ENCODE data around the gene ST8SIA4.
A peak's percentile ranks its signal among the peaks of the same experiment; 100 is the strongest.

ST8SIA4 gene

DNA sequence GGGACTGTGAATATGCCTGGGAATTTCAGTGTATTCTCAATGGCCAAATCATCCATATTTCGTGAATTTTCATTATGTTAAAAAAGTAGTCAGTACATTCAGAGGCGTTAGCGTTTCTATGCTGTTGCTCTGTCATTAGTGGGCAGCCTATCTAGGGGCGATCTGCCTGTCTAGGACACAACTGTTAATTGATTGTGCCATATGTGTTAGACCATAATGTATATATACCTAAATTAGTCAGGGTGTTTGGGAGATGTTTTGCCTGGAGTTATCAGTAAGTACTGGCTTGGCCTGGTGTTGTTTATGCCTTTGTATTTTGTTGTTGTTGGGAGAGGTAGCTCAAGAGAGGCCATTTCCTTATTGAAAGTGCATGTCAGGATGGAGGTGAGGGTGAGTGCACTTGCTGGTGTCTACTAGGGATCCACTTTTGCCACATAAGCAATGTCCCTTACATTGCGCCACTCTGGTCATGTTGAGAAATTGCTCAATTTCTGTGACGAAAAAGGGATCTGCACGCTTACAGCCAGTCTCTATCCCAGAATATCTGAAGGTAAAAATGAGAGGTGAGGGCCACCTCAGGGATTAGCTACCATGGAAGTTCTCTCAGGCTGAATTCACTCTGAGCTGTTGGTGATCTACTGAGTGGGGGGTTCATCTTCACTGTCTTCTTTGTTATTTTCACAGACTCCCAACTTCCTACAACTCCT, 123.3 kb downstream of the ST8SIA4 start:
- no peak for DNase-seq

DNA sequence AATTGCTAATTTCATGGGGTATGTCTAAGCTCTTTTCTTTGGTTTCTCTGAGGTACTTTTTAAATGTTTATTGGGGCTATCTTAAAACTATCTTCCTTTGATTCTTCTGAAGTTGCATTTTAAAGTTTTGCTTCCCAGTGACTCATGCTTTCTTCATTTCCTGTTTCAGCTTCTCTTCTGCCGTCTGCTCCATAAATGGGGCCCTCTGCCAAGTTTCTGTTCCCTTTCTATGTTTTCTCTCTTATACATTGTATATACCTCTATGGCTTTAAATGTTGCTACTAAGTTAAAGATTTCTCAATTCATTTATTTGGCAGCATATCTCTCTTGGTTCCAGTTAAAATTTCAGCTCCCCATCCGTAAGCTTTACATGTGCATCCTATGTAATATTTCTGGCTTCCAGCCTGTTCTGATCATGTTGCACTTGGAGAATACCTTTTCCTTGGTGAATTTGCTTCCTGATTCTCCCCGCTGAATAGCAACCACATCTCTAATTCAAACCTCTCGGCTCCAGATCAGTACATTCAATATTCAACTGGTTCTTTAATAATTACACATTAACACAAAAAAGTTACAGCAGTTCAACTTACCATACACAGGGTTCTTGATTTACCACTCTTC, 125.3 kb downstream of the ST8SIA4 start:
- peak; percentile 8 to 18 for DNase-seq

DNA sequence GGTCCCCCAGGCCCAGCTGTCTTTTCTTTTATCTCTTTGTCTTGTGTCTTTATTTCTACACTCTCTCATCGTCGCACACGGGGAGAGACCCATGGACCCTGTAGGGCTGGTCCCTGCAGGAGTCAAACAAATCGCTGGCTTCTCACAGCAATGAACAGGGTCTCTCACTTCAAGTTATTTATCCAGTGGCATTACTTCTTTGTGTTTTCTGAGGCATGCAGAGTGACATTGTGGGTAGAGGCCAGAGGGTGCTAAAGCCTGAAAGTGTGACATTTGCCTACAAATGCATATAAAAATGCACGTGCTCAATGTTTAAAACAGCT, 127.6 kb downstream of the ST8SIA4 start:
- no peak for DNase-seq

DNA sequence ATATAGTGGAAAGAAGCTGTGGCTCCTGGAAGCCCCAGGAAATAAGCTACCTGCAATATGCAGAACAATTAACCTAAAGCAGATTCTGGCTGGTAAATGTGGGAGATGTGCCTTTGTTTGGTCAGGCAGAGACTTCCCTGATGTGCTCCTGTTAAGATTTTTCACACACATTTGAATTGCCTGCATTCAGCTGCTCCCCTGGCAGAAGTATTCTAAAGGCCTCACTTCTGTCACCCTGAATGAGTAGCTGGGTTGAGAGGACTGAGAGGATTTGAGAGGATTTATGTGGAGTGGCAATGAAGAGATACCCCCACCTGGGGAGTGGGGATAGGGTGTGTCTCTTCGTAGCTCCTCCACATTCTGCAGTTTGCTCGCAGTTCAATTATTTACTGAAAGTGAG, 130.5 kb downstream of the ST8SIA4 start:
- no peak for DNase-seq

DNA sequence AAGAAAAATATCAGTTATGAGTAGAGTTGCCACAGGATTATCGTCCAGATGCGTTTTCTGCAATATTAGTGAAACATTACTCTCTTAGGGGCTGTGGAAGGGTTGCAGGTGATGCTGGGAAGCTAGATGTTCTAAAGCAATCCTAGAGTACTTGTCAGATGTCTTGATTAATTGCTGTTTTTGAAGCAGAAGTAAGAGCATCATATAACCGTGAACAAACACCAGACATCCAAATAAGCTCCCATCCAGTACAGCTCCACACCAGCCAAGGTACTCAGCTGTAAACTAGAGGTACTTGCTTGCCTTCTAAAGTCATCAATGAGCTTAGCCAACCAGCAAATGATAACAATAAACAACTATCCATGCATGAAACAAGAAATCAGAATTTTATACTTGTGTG, 131.1 kb downstream of the ST8SIA4 start:
- DNase-seq, result no peak

DNA sequence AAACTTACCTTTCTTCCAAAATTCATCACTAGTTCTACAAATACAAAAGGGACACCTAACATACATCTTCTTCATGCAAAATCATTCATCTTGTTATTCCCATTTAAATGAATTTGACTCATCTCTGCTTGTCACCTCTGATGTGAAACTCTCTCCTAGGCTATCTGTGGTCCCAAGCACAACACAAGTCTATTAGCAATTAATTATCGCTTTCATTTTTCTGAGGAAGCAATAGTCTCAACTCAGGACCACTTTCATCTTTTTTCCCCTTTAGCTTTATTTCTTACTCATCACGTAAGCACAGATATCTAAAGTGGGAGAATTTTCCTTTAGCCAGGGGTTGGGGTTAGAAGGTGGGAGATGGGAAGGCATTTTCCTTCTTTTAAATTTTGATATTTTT, 131.9 kb downstream of the ST8SIA4 start:
- no peak for DNase-seq

DNA sequence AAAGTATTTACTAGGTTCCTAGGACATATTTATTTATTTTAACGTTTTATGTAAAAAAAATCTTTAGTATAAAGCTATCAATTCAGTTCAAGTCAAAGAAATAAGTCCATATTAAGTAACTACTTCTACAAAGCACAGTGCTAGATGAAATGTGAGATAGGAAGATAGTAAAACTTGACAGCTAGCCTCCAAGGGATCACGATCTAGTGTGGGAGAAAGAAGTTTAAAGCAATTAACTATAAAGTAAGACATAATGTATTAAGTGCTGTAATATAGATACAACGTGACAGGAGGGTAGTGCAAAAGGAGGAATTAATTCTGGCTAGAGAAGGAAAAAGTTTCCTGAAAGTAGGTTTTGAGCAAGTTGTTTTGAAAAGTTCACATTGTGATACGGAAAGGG, 134.9 kb downstream of the ST8SIA4 start:
- DNase-seq, result no peak

DNA sequence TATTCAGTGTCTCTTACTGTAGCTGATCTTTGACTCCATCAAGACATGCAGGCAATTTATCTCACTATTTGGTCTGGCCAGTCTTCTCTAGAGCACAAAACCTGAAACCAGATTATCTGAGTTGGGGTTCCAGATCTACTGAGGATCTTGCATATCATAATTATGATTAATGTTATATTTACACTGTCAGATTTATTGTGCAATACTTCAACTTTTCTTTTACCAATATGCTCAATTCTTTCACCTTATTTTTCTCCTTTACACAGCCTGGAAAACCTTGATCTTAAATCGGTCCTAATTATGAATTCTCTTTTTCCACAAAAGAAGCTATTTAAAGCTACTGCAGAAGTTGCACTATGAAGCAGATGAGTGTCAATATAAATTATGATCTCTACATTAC, 140.1 kb downstream of the ST8SIA4 start:
- DNase-seq, result no peak

DNA sequence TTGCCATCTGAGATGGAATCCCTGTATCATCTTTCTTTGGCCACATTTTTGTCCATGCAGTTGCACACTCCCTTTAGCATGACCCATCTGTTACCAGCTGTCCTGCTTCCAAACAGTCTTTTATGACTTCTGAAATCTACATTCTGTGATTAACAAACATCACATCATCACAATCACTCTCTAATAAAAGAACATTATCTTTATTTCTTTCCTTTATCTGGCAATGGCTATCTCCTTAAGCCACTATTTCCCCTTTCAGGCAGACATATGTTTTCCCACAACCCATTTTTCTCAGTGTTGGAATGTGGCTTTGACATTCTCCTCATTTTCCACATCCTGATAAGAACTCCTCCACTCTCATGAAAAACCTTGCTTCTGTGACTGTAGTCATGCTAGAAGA, 141.0 kb downstream of the ST8SIA4 start:
- DNase-seq, result no peak

DNA sequence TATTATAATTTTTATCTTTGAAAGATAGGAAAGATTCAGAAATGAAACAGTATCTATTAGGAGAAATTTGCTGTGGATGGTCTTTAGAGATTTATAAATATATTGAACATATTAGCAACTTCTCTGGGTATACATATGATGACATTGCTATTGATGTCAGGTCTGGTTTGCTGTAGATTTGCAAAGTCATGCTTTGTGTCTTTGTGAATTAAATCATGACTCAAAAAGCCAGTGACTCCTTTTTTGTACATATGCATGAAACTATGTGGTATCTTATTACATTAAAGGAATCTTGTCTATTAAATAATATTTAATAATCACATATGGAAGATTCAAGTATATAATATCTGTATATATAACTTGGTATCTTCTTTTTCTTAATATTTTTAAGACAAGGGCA, 141.9 kb downstream of the ST8SIA4 start:
- no peak for DNase-seq

DNA sequence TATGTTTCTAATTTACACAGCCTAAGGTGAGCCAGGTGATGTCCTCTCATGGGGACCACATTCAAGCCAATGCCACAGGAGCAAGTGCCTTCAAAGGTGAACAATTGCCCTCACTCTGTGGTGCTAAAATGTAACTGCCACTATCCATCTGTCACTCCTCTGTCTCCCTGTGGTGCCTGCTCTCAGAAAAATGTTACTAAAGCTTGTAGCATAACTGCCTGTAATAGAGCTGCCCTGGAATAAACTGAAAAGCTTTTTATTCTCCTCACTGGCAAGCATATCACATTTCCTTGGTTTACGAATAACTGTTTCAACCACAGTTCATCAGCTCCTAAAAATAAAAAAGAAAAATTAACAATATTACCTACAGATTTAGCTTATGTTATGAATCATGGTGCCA, 142.4 kb downstream of the ST8SIA4 start:
- no peak for DNase-seq

DNA sequence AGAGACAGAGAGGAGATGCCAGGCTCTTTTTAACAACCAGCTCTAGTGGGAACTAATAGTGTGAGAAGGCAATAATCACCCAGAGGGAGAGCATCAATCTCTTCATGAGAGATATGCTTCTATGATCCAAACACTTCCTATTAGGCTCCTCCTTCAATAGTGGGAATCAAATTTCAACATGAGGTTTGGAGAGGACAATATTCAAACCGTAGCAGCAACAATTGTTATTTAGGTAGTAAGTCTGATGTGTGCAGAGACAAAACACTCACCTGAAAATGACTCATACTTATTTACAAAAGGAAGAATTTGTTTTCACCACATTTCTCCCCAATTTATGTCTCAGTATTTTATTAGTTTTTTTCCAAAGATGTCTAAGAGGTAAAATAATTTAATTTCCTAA, 144.3 kb downstream of the ST8SIA4 start:
- DNase-seq, result no peak

DNA sequence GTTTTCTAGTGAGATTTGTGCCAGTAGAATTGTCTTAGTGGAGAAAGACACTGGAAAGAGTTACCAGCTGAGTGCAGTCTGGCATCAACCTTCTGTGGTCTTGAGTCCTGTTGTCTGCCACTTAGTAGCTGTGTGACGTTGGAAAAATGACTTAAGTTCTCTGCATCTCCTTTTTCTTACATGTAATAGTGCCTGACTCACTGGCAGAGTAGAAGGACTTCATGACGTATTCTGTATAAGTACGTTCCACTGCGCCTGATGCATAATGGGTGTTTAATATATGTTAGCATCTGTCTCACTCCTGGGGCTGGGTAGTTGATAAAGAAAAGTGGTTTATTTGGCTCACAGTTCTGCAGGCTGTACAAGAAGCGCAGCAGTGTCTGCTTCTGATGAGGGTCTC, 144.8 kb downstream of the ST8SIA4 start:
- no peak for DNase-seq

DNA sequence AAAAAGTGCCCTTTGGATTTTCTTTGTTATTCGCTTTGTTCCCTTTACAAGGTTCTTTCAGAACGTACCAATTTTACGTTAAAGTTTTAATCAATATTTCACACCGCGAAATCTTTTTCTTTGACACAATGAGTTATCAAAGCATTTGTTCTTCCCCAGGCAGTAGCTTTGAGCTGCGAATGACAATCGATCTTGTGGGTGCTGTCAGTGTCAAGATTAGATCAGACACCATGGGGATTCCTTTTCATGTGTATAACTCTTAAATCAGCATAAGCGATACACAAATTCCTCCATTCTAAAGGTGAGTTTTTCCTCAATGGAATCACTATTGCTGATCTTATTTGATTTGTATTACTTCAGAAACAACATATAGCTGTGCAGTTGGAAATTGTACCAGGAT, 145.5 kb downstream of the ST8SIA4 start:
- no peak for DNase-seq
